ENCODE results near the gene SVEP1.
A peak's percentile ranks its signal among the peaks of the same experiment; 100 is the strongest.

SVEP1 gene

DNA sequence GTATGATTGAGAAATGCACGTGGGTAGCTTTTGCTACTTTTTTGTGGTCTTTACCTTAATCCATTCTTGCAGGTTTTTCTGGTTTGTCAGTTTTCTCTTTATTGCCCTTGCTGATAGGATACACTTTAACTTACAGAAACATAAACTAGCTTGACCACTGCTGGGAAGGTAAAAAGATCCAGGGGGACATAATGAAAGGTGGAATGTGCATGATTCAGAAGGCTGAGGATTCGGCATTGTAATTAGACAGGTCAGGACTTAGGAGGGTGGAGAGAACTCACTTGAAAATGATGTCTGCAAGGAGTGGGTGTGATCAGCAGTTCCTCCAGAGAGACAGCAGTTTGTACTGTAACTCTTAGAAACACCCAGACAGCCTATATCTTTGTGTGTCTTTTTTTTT lies 222.0 kb downstream of the SVEP1 start:
- no peak for DNase-seq

- DNase-seq, result no peak
Observed at GRCh38 chr9:110356639-110357395, 222.7 kb downstream of the SVEP1 start.

GRCh38 chr9:110355911-110356310 lies 223.6 kb downstream of the SVEP1 start:
- DNase-seq, result no peak

GRCh38 chr9:110351009-110351467 lies 228.5 kb downstream of the SVEP1 start:
- DNase-seq, result peak; percentile 13

DNA sequence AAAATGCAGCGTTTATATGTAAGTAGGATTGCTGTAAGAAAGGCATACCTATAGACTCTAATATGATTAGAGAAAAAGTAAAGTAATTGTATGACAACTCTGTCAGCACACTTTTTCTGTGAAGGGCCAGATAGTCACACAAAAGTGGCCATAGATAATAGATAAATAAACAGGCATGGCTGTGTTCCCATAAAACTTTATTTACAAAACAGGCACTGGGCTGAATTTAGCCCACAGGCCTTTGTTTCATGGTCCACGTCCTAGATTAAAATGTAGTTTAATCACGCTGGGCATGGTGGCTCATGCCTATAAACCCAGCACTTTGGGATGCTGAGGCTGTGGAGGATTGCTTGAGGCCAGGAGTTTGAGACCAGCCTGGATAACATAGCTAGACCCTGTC lies 233.2 kb downstream of the SVEP1 start:
- no peak for DNase-seq

DNA sequence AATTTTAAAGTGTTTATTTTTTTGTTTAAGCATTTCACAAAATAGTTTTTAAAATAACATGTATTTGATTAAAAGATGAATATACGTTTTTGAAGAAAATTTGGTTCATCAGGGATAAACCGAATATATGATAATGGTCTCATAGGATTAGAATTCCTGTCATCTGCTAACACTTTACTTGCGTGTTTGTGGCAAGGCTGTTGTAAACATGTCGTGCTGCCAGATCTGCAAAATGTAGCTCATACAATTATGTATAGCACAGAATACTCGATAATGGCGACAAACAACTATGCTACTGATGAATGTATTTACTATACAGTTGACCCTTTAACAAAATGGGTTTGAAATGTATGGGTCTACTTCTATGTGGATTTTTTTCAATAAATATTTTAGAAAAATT lies 234.7 kb downstream of the SVEP1 start:
- no peak for DNase-seq

- no peak for DNase-seq
Observed at GRCh38 chr9:110343551-110343950, 236.0 kb downstream of the SVEP1 start.

DNA sequence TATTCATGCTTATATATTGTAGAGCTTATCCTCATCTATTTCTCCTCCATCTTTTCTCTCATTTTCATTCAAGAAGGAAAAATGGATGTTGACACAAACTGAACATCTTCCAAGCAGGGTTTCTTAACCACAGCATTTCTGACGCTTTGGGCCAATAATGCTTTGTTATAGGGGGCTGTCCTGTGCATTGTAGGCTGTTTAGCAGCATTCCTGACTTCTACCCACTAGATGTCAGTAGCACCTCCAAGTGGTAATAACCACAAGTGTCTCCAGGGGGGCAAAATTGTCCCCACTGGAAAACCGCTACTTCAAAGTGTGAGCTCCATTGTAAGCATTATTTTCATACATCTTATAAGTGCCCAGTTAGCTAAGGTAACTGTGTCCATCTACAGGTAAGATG lies 239.2 kb downstream of the SVEP1 start:
- no peak for DNase-seq

- DNase-seq, result no peak
Observed at GRCh38 chr9:110338143-110338542, 241.4 kb downstream of the SVEP1 start.

- DNase-seq, result no peak
Observed at GRCh38 chr9:110337727-110338126, 241.8 kb downstream of the SVEP1 start, which contains the start of gene TXNDC8. Gene TXNDC8 (minus strand): TSS chr9:110337863.

GRCh38 chr9:110336363-110336762 lies 243.2 kb downstream of the SVEP1 start:
- no peak for DNase-seq

- DNase-seq, result no peak
Observed at GRCh38 chr9:110334871-110335270, 244.7 kb downstream of the SVEP1 start.

DNA sequence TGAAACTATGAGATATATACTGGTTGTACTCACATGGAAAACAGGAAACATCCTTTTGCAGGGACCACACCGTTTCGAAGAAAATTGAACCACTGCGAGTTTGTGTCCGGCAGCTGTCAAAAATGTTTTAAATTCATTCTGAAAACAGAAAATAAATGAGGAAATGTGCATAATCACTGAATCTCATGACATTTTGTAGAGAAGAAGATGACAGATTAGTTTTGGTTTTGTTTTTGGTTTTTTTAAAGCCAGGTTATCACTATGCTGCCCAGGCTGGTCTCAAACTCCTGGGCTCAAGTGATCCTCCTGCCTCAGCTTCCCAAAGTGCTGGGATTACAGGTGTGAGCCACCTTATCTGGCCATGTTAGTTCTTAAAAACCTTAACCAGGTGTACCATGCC lies 245.4 kb downstream of the SVEP1 start:
- DNase-seq, result no peak

DNA sequence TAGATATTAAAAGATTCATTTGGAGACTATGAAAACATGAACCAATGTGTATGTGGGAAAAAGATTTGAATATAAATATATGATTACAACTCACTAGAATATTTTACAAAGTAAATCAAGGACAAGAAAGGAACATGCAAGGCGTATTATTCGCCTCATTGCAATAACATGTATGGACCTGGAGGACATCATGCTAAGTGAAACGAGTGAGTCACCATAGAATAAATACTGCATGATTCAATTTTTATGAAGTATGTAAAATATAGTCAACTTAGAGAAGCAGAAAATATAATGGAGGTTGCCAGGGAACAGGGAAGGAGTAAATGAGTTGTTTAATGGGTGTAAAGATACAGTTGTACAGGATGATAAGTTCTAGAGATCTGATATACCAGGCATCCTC lies 246.8 kb downstream of the SVEP1 start:
- no peak for DNase-seq

DNA sequence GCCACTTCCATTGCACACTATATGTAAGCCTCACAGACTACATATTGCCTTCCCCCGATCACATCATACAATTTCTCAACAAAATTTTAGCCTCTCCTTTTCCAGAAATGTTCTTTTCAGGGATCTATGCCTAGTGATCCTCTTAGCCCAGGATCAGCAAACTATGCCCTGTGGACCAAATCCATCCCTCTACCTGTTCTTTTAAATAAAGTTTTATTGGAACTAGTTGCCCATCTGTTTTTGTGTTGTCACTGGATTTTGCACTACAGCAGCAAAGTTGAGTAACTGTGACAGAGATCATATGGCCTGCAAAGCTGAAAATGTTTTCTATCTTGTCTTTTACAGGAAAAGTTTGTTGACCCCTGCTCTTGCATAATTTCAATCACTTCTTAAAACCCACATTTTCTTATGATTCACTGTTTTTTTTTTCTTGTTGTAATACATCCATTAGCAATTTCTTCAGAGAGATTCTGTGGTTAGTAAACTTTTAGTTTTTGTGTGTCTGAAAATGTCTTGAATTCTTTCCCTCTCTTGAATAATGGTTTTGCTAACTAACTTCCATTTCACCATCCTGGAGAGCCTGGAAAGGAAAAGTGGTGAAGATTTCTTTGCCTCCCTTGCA lies 248.9 kb downstream of the SVEP1 start:
- DNase-seq, result no peak

GRCh38 chr9:110329639-110330230 lies 249.8 kb downstream of the SVEP1 start:
- no peak for DNase-seq

DNA sequence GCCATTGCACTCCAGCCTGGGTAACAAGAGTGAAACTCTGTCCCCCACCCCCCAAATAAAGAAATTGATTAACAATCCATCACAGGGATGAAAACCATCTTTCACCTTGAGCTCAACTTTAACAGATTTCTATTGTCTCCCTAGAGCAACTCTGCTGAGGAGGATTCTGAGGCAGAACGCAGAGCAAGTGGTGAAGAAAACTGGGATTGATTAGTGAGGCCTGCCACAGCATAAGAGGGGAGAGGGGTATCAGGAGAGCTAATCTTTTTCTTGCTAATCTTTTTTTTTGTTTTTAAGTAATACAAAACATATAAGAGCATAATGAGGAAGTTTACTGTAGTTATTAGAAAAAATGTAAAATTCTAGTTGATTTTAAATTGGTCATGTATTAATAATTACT lies 250.8 kb downstream of the SVEP1 start:
- no peak for DNase-seq

GRCh38 chr9:110327716-110328115 lies 251.8 kb downstream of the SVEP1 start:
- DNase-seq, result no peak

GRCh38 chr9:110323818-110324217 lies 255.7 kb downstream of the SVEP1 start:
- DNase-seq, result no peak

GRCh38 chr9:110320651-110321445 lies 258.7 kb downstream of the SVEP1 start:
- no peak for DNase-seq

- no peak for DNase-seq
Observed at GRCh38 chr9:110319781-110320492, 259.6 kb downstream of the SVEP1 start.

- no peak for DNase-seq
Observed at GRCh38 chr9:110317911-110318310, 261.6 kb downstream of the SVEP1 start.
